GM21390 (cell line): ENCODE data around the gene CUTA.
A peak's percentile ranks its signal among the peaks of the same experiment; 100 is the strongest.

Source experiments
- ATAC-seq: cut with Tn5 transposase; IDR thresholded peaks from one replicate; pipeline ENCODE4 v1.9.1; 2021; ENCODE audit not compliant: unreplicated experiment

CUTA gene

GRCh38 chr6:33417903-33418689 lies at the start of gene CUTA:
Gene CUTA (minus strand): TSS chr6:33418107. CDS start chr6:33418000, 107 bp downstream.
- peak; percentile 77 for ATAC-seq

- ATAC-seq, result no peak
Measured at GRCh38 chr6:33467091-33467490, 49.2 kb upstream of the CUTA start.

- ATAC-seq, result no peak
Measured at GRCh38 chr6:33466075-33466735, 48.3 kb upstream of the CUTA start.

GRCh38 chr6:33459226-33459625 lies 41.3 kb upstream of the CUTA start:
- ATAC-seq, result no peak

- no peak for ATAC-seq
Measured at GRCh38 chr6:33458676-33459075, 40.8 kb upstream of the CUTA start.

GRCh38 chr6:33456156-33456555 lies 38.2 kb upstream of the CUTA start:
- no peak for ATAC-seq

GRCh38 chr6:33455051-33455450 lies 37.1 kb upstream of the CUTA start:
- ATAC-seq, result no peak

GRCh38 chr6:33454009-33454946 lies 36.4 kb upstream of the CUTA start, which contains the start of gene ZBTB9:
Gene ZBTB9 (plus strand): TSS chr6:33454576. CDS start chr6:33455101, 525 bp downstream.
- peak; percentile 96 for ATAC-seq

GRCh38 chr6:33453393-33454008 lies 35.6 kb upstream of the CUTA start:
- no peak for ATAC-seq

- ATAC-seq, result no peak
Measured at GRCh38 chr6:33452496-33452895, 34.6 kb upstream of the CUTA start.

GRCh38 chr6:33451606-33452005 lies 33.7 kb upstream of the CUTA start:
- ATAC-seq, result no peak

- no peak for ATAC-seq
Measured at GRCh38 chr6:33450434-33450833, 32.5 kb upstream of the CUTA start.

- ATAC-seq, result no peak
Measured at GRCh38 chr6:33446356-33446755, 28.4 kb upstream of the CUTA start.

- ATAC-seq, result no peak
Measured at GRCh38 chr6:33445119-33445603, 27.3 kb upstream of the CUTA start.

- ATAC-seq, result no peak
Measured at GRCh38 chr6:33443619-33444504, 26.0 kb upstream of the CUTA start.

GRCh38 chr6:33443025-33443424 lies 25.1 kb upstream of the CUTA start:
- ATAC-seq, result no peak

GRCh38 chr6:33442283-33442682 lies 24.4 kb upstream of the CUTA start:
- ATAC-seq, result no peak

- ATAC-seq, result no peak
Measured at GRCh38 chr6:33441457-33441856, 23.6 kb upstream of the CUTA start.

- no peak for ATAC-seq
Measured at GRCh38 chr6:33440649-33441309, 22.9 kb upstream of the CUTA start.
